Fibroblast of lung (primary cell): ENCODE measurements around the gene MXRA7. TPM values are rescaled to one million over a fixed set of nuclear protein-coding genes. Genes with fewer than 3 reads are reported as not detected.

ENCODE experiments used
- DNase-seq, 2 donors: peaks; one replicate each; pipeline versions ENCODE4 v3.0.0 to v3.0.0-alpha.2; 2010; ENCODE audit warnings: low read depth in 2 of 2
- H2AFZ ChIP-seq: 2 replicates; pipeline ENCODE4 v1.5.1; 2012; ENCODE audit warnings: low read length, control low read depth, inconsistent platforms
- H3K27ac ChIP-seq: 2 replicates; pipeline ENCODE4 v1.5.1; 2011; ENCODE audit warnings: low read length, control low read depth; ENCODE audit not compliant: insufficient read depth
- H3K27me3 ChIP-seq: 2 replicates; pipeline ENCODE4 v1.5.1; 2011; ENCODE audit warnings: mild to moderate bottlenecking, low read length; ENCODE audit not compliant: control insufficient read depth, insufficient read depth
- H3K36me3 ChIP-seq: 2 replicates; pipeline ENCODE4 v1.5.1; 2011; ENCODE audit warnings: low read length; ENCODE audit not compliant: control insufficient read depth, insufficient read depth
- H3K4me1 ChIP-seq: 2 replicates; pipeline ENCODE4 v1.5.1; 2011; ENCODE audit warnings: low read length; ENCODE audit not compliant: control insufficient read depth, insufficient read depth; ENCODE audit errors: extremely low read depth
- H3K4me2 ChIP-seq: 2 replicates; pipeline ENCODE4 v1.5.1; 2011; ENCODE audit warnings: low read length, control low read depth; ENCODE audit not compliant: insufficient read depth; ENCODE audit errors: extremely low read depth
- H3K4me3 ChIP-seq, 4 experiments: fragments of 200-600 bp in 1 of 4; sonication (generic) in 1 of 4; replicated peaks in 1 of 4; 2 replicates each; pipeline ENCODE4 v1.5.1; 2011 to 2016; ENCODE audit warnings: low read length in 4 of 4, low read depth in 3 of 4, mild to moderate bottlenecking in 3 of 4, control low read depth in 2 of 4, inconsistent platforms in 1 of 4, mixed read lengths in 1 of 4; ENCODE audit not compliant: insufficient read depth in 1 of 4; ENCODE audit errors: control extremely low read depth in 1 of 4
- H3K79me2 ChIP-seq: 2 replicates; pipeline ENCODE4 v1.5.1; 2012; ENCODE audit warnings: mild to moderate bottlenecking, low read length, inconsistent platforms; ENCODE audit not compliant: control insufficient read depth, insufficient read depth
- H3K9ac ChIP-seq: 2 replicates; pipeline ENCODE4 v1.5.1; 2011; ENCODE audit warnings: mild to moderate bottlenecking, low read length, control low read depth; ENCODE audit not compliant: insufficient read depth
- H3K9me3 ChIP-seq: 2 replicates; pipeline ENCODE4 v1.5.1; 2012; ENCODE audit warnings: low read depth, low read length; ENCODE audit not compliant: control insufficient read depth, insufficient read depth
- H4K20me1 ChIP-seq: 2 replicates; pipeline ENCODE4 v1.5.1; 2011; ENCODE audit warnings: low read length; ENCODE audit not compliant: control insufficient read depth, insufficient read depth; ENCODE audit errors: extremely low read depth
- CTCF ChIP-seq, 2 donors: IDR thresholded peaks in 1 of 2; conservative IDR thresholded peaks in 1 of 2; 1 replicate in 1 of 2; 2 replicates in 1 of 2; pipeline ENCODE4 v1.5.1; 2011 to 2012; ENCODE audit warnings: low read length in 2 of 2, control low read depth in 1 of 2, inconsistent platforms in 1 of 2, low read depth in 1 of 2, mild to moderate bottlenecking in 1 of 2
- EZH2 ChIP-seq: IDR thresholded peaks from 2 replicates; pipeline ENCODE4 v1.5.1; 2012; ENCODE audit warnings: low read length, control low read depth, mild to moderate bottlenecking; ENCODE audit errors: missing control alignments
- polyA plus RNA-seq, 2 donors: library from polyadenylated mRNA; depleted of rRNA in 1 of 2; stranded (reverse) in 1 of 2; unstranded in 1 of 2; fragments of >200 nt; gene quantifications; 2 replicates each; pipeline ENCODE4 v1.2.1, GENCODE V29; 2011 to 2012; ENCODE audit warnings: missing spikeins in 1 of 2
- total RNA-seq: library from RNA; depleted of rRNA; stranded (reverse); fragments of >200 nt; gene quantifications from 2 replicates; pipeline ENCODE4 v1.2.1, GENCODE V29; 2014

The MXRA7 gene
- total and polyA plus RNA-seq, 2 donors (not counting 1 experiment from before 2014, with no cell fraction given): 127 to 307 TPM

GRCh38 chr17:76681222-76682137, 29.3 kb downstream of the MXRA7 start:
- DNase-seq: peak; percentile 52 to 72
- no peaks in the 10 kb centered on the region for H3K9me3 ChIP-seq
- peaks cover 4% of the 10 kb centered on the region for H3K4me1 ChIP-seq
- no peak overlapping the region for H3K9ac ChIP-seq
- no peaks in the 10 kb centered on the region for H4K20me1 ChIP-seq
- H3K27me3 ChIP-seq: no peaks in the 10 kb centered on the region
- H3K4me2 ChIP-seq: no peak overlapping the region
- H3K27ac ChIP-seq: peak overlapping the region; percentile 22
- TF ChIP-seq EZH2: no peak
- peak; percentile 73 to 84 for TF ChIP-seq CTCF (conservative IDR thresholded peaks at IDR 0.05 in 1 of 2, IDR thresholded peaks at IDR 0.05 in 1 of 2; ENCODE audit: low read depth in 1 of 2, low read length in 2 of 2)
- H3K79me2 ChIP-seq: no peaks in the 10 kb centered on the region
- no peak overlapping the region for H2AFZ ChIP-seq
- no peak overlapping the region for H3K4me3 ChIP-seq
- H3K36me3 ChIP-seq: peaks cover 14% of the 10 kb centered on the region

- Histone ChIP-seq H3K4me3 (no peak overlapping the region), H3K4me2 (no peak overlapping the region), H3K36me3 (peaks cover 13% of the 10 kb centered on the region), H3K27me3 (no peaks in the 10 kb centered on the region), H2AFZ (no peak overlapping the region), H3K9ac (no peak overlapping the region), H3K79me2 (no peaks in the 10 kb centered on the region), H3K9me3 (no peaks in the 10 kb centered on the region), H4K20me1 (no peaks in the 10 kb centered on the region), H3K27ac (no peak overlapping the region), H3K4me1 (peaks cover 4% of the 10 kb centered on the region)
- DNase-seq: no peak
- TF ChIP-seq CTCF (conservative IDR thresholded peaks at IDR 0.05 in 1 of 2, IDR thresholded peaks at IDR 0.05 in 1 of 2; ENCODE audit: low read depth in 1 of 2, low read length in 2 of 2): no peak
- TF ChIP-seq EZH2: no peak
Measured at GRCh38 chr17:76679239-76679638, 31.5 kb downstream of the MXRA7 start.

- no peaks in the 10 kb centered on the region for H3K27me3 ChIP-seq
- H3K9ac ChIP-seq: no peak overlapping the region
- no peak overlapping the region for H3K27ac ChIP-seq
- no peaks in the 10 kb centered on the region for H3K79me2 ChIP-seq
- no peak overlapping the region for H2AFZ ChIP-seq
- TF ChIP-seq EZH2 (no peak), CTCF (conservative IDR thresholded peaks at IDR 0.05 in 1 of 2, IDR thresholded peaks at IDR 0.05 in 1 of 2; ENCODE audit: low read depth in 1 of 2, low read length in 2 of 2) (no peak)
- DNase-seq: no peak
- peaks cover 10% of the 10 kb centered on the region for H3K36me3 ChIP-seq
- no peak overlapping the region for H3K4me2 ChIP-seq
- no peaks in the 10 kb centered on the region for H4K20me1 ChIP-seq
- no peaks in the 10 kb centered on the region for H3K9me3 ChIP-seq
- peaks cover 7% of the 10 kb centered on the region for H3K4me1 ChIP-seq
- no peak overlapping the region for H3K4me3 ChIP-seq
Measured at GRCh38 chr17:76678330-76678729, 32.4 kb downstream of the MXRA7 start.
